ENCODE data around the gene RARRES2.
"Not testable (repeated sequence)": the region's sequence is repeated elsewhere in the genome, so short reads cannot be mapped to it uniquely, and the experiment has no call there.

Gene RARRES2

DNA sequence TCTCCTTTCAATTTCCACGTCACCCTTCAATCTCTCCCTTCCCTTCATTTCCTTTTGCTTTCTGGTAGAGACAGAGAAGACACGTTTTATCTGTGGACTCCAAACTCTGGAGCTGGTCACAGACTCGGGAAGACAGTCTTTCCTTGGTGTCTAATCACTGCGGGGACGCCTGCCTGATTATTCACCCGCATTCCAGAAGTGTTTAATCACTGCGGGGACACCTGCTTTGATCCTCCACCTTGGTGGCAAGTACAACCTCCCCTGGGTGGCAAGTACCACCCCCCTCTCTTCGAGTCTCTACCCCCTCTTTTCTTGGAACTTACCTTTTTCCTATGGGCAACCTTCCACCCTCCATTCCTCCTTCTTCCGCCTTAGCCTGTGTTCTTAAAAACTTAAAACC, 33.5 kb downstream of the RARRES2 start:
- Histone ChIP-seq H3K27ac (no peak overlapping the region), H3K4me3 (no peak overlapping the region)

DNA sequence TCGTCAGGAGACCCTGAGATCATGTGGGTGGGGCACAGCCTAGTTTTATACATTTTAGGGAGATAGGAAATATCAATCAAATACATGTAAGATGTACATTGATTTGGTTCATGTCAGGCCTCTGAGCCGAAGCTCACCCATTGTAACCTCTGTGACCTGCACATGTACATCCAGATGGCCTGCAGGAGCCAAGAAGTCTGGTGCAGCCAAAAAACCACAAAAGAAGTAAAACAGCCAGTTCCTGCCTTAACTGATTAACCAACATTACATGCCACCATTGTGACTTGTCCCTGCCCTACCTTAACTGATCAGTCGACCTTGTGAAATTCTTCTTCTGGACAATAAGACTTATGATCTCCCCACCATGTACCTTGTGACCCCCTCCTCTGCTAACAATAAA, 34.3 kb downstream of the RARRES2 start:
- H3K27ac ChIP-seq, result no peak overlapping the region
- H3K4me3 ChIP-seq, result no peak overlapping the region

GRCh38 chr7:150306377-150306776, 35.1 kb downstream of the RARRES2 start:
- H3K4me3 ChIP-seq, H3K27ac ChIP-seq: not testable (repeated sequence)

GRCh38 chr7:150305903-150306284, 35.5 kb downstream of the RARRES2 start:
- not testable (repeated sequence) for H3K27ac ChIP-seq, H3K4me3 ChIP-seq

DNA sequence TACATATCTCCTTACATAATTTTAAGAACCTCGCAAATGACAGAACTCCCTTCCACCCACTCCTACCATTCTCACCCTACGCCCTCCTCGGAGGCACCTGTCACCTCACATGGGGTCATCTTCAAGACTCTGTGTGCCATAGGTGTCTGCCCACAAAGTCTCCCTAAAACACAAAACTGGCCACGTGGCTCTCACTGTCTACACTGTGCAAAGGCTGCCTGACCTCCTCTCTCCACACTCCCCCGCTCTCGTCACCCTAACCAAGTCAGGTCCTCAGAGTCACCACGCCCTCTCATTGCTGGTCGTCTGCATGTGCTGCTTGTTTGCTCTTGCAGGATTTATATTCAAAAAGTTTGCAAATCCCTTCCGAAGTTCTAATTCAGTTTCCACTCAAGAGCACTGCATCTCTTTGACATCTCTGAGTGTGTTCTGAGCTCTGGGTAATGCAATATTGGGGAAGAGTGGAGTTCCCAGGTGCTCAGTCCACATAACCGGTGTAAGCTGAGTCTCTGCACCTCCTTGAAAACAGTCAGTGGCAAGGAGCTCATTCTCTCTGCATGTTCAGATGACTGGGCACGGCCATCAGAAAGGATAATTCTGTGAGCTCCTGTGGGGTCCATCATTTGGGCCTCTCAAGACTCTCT, 36.0 kb downstream of the RARRES2 start:
- H3K27ac ChIP-seq, H3K4me3 ChIP-seq: not testable (repeated sequence)

GRCh38 chr7:150304499-150305258, 36.8 kb downstream of the RARRES2 start:
- H3K27ac ChIP-seq, H3K4me3 ChIP-seq: not testable (repeated sequence)

DNA sequence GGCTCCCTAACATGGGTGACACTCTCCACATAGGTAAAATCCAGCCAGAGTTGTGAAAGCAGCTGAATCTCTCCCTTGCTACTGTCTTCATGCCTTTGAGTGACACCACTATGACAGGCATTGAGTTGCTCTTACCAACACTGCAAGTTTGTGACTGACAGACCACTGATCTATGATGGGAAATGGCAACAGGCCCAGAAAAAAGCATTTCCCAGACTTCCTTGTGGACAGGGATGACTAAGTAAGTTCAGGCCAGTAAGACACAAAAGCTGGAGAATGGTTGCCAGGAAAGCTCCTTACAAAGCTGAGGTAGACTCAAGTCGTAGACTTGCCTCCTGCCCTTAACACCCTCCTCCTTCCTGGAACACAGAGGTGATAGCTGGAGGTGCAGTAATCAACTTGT, 38.5 kb downstream of the RARRES2 start:
- not testable (repeated sequence) for H3K27ac ChIP-seq, H3K4me3 ChIP-seq

DNA sequence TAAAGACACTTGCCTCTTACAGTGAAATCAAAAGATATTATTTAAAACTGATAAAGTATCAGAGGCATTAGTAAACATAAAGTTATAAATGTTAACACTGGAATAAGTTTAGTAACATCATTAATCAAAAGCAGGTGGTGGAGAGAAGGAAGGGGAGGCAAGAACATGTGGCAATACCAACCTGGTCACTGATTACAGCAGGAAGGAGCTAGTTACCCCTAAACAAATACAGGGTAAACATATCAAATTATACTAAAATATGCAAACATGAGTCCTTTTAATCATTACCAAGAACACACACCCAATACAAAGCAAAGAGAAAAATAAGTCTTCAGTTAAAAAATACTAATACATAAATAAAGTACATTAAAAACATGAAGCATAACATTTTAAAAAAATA, 43.5 kb downstream of the RARRES2 start:
- not testable (repeated sequence) for H3K27ac ChIP-seq

GRCh38 chr7:150296802-150297201, 44.6 kb downstream of the RARRES2 start:
- not testable (repeated sequence) for H3K27ac ChIP-seq, H3K4me3 ChIP-seq

More for the DNA sequence above, 43.5 kb downstream of the RARRES2 start:
- not testable (repeated sequence) for H3K4me3 ChIP-seq

DNA sequence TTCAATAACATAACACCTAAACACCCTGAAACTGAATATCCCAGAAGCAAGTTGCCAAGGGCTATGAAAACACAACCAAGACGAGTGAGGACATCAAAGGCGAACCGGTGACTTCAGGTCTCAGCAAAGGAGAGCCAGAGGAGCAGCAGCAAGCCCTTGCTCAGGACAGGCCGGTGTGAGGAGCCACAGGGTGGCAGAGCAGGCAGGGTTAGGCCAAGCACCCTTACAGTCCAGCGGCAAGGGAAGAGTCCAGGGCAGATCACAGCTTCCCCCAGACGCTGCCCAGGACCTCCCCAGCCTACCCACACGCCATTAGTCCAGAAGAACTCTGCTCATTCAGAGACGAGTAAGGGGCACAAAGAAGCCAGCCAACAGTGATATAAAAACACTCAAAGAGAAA, 45.8 kb downstream of the RARRES2 start:
- not testable (repeated sequence) for H3K4me3 ChIP-seq, H3K27ac ChIP-seq

GRCh38 chr7:150295027-150295426, 46.4 kb downstream of the RARRES2 start:
- not testable (repeated sequence) for H3K4me3 ChIP-seq, H3K27ac ChIP-seq

DNA sequence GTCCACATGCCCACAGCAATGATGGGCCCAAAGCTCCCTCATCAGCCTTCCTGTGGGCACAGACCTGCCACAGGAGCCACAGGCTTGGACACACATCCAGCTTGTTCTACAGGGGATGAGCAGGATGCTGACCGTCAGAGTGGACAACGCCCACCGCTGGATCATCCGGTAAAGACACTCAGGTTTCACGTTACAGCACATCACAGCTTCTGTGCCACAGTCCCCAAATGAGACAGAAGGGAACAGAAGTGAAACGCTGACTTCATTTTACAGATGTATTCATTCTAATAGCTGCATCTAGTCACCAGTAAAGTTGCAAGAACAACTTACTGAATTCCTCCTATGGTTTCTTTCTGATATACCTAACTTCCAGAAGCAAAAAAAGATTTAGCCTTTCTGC, 51.1 kb downstream of the RARRES2 start:
- H3K4me3 ChIP-seq, H3K27ac ChIP-seq: not testable (repeated sequence)

GRCh38 chr7:150288816-150289215, 52.6 kb downstream of the RARRES2 start:
- not testable (repeated sequence) for H3K27ac ChIP-seq, H3K4me3 ChIP-seq
